HL-60 (cell line): Measurements from ENCODE around the gene SMC1B.

Experiments used
- POLR2AphosphoS5 ChIP-seq: IDR thresholded peaks from 2 replicates; pipeline ENCODE4 v1.6.1; 2012; ENCODE audit warnings: low read depth
- TF ChIP-seq, protein P1 (sequence below): IDR thresholded peaks from one replicate; pipeline ENCODE4 v1.5.1; 2011; ENCODE audit warnings: low read length, control low read depth, inconsistent platforms; ENCODE audit not compliant: insufficient read depth

DNA sequence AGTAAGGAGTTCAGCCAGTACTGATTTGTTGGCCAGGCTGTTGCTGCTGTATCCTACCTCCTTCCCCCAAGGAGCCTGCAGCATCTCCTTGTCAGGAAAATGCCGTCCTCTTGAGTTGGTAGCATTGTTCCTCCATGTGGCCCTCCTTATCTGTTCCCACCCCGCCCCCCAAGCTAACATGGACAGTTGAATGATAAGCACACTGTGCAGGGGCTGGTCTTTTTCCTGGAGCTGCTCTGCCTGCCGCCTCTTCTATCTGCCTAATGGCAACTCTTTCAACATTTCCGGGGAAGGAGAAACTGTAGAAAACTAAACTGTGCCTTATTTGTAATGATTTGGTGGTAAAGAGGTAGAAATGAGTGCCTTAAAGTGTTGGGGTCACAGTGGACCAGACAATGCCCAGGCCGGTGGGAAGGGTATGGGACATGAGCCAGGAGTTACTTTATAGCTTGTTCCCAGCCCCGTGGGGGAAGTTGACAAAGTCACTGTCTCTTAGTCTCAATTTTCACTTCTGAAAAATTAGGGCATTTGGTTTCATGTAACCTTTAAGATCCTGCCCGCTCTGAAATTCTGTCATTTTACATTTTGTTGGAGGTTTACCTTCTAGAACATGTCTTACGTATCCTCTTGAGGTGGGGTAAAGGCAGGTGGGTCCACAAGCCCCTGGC, 99.2 kb downstream of the SMC1B start:
- no peak for TF ChIP-seq POLR2AphosphoS5
- TF ChIP-seq, protein P1, sequence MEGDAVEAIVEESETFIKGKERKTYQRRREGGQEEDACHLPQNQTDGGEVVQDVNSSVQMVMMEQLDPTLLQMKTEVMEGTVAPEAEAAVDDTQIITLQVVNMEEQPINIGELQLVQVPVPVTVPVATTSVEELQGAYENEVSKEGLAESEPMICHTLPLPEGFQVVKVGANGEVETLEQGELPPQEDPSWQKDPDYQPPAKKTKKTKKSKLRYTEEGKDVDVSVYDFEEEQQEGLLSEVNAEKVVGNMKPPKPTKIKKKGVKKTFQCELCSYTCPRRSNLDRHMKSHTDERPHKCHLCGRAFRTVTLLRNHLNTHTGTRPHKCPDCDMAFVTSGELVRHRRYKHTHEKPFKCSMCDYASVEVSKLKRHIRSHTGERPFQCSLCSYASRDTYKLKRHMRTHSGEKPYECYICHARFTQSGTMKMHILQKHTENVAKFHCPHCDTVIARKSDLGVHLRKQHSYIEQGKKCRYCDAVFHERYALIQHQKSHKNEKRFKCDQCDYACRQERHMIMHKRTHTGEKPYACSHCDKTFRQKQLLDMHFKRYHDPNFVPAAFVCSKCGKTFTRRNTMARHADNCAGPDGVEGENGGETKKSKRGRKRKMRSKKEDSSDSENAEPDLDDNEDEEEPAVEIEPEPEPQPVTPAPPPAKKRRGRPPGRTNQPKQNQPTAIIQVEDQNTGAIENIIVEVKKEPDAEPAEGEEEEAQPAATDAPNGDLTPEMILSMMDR: no peak
